Endodermal cell (in vitro differentiated cells): ENCODE data around the gene FDPS. TPM values are rescaled to one million over a fixed set of nuclear protein-coding genes. Genes with fewer than 3 reads are reported as not detected.
A peak's percentile ranks its signal among the peaks of the same experiment; 100 is the strongest.

Source experiments
- DNase-seq: peaks from one replicate; pipeline ENCODE4 v3.0.0-alpha.2; 2017
- H3K27ac ChIP-seq: 2 replicates; pipeline ENCODE4 v1.5.1; 2013; ENCODE audit warnings: mild to moderate bottlenecking, low read depth, low read length, moderate library complexity
- H3K27me3 ChIP-seq: 2 replicates; pipeline ENCODE4 v1.6.1; 2013; ENCODE audit warnings: mild to moderate bottlenecking, low read length, moderate library complexity; ENCODE audit not compliant: insufficient read depth, control insufficient read depth, poor library complexity, severe bottlenecking
- H3K36me3 ChIP-seq: 2 replicates; pipeline ENCODE4 v1.7.0; 2013; ENCODE audit warnings: mild to moderate bottlenecking, low read length, moderate library complexity; ENCODE audit not compliant: control insufficient read depth, insufficient read depth
- H3K4me1 ChIP-seq: one replicate; pipeline ENCODE4 v1.7.0; 2013; ENCODE audit warnings: low read length; ENCODE audit not compliant: control insufficient read depth, insufficient read depth
- H3K4me3 ChIP-seq: 2 replicates; pipeline ENCODE4 v1.5.1; 2013; ENCODE audit warnings: mild to moderate bottlenecking, low read length, moderate library complexity
- H3K9ac ChIP-seq: 2 replicates; pipeline ENCODE4 v1.6.1; 2013; ENCODE audit warnings: mild to moderate bottlenecking, low read length, moderate library complexity; ENCODE audit not compliant: poor library complexity, severe bottlenecking; ENCODE audit errors: extremely low read depth
- H3K9me3 ChIP-seq: 2 replicates; pipeline ENCODE4 v1.6.1; 2013; ENCODE audit warnings: mild to moderate bottlenecking, low read length, moderate library complexity; ENCODE audit not compliant: control insufficient read depth
- H3K27ac Mint-ChIP-seq: 2 replicates; pipeline ENCODE4 v1.8.0; 2020; ENCODE audit warnings: mixed read lengths
- H3K27me3 Mint-ChIP-seq: 2 replicates; pipeline ENCODE4 v1.8.0; 2021; ENCODE audit warnings: mild to moderate bottlenecking, mixed read lengths; ENCODE audit not compliant: insufficient read depth
- H3K36me3 Mint-ChIP-seq: 2 replicates; pipeline ENCODE4 v1.8.0; 2020; ENCODE audit warnings: low read depth, mixed read lengths
- H3K4me1 Mint-ChIP-seq: 2 replicates; pipeline ENCODE4 v1.8.0; 2020; ENCODE audit warnings: mixed read lengths
- H3K4me3 Mint-ChIP-seq: 2 replicates; pipeline ENCODE4 v1.8.0; 2020; ENCODE audit warnings: mild to moderate bottlenecking, moderate library complexity, mixed read lengths
- H3K9me3 Mint-ChIP-seq: 2 replicates; pipeline ENCODE4 v1.8.0; 2020; ENCODE audit warnings: mild to moderate bottlenecking, mixed read lengths
- WGBS, 2 experiments: methylation state at CpG; one replicate each; pipeline versions ENCODE4 v1.1.5 to v1.1.7; 2013; ENCODE audit warnings: missing lambda C conversion rate in 2 of 2, mixed read lengths in 1 of 2; ENCODE audit not compliant: insufficient coverage in 1 of 2, insufficient read length in 1 of 2; 5-methylcytosine and 5-hydroxymethylcytosine counted together
- total RNA-seq, 2 donors: library from RNA; stranded (reverse); fragmentation: NEBNext Ultra II Directional in 1 of 2; extraction: Animal tissue kit (Norgen Biotek cat#: 25700) in 1 of 2; gene quantifications; 2 replicates in 1 of 2; 3 replicates in 1 of 2; pipeline ENCODE4 v1.2.1, GENCODE V29; 2021
- TF ChIP-seq, protein P1 (sequence below): fragments of 200-600 bp; sonication (generic); conservative IDR thresholded peaks from 2 replicates; pipeline ENCODE4 v1.5.0; 2021; ENCODE audit warnings: antibody characterized with exemption, mild to moderate bottlenecking

FDPS gene
- total RNA-seq, 2 donors from 2014 or later: 247 to 250 TPM

DNA sequence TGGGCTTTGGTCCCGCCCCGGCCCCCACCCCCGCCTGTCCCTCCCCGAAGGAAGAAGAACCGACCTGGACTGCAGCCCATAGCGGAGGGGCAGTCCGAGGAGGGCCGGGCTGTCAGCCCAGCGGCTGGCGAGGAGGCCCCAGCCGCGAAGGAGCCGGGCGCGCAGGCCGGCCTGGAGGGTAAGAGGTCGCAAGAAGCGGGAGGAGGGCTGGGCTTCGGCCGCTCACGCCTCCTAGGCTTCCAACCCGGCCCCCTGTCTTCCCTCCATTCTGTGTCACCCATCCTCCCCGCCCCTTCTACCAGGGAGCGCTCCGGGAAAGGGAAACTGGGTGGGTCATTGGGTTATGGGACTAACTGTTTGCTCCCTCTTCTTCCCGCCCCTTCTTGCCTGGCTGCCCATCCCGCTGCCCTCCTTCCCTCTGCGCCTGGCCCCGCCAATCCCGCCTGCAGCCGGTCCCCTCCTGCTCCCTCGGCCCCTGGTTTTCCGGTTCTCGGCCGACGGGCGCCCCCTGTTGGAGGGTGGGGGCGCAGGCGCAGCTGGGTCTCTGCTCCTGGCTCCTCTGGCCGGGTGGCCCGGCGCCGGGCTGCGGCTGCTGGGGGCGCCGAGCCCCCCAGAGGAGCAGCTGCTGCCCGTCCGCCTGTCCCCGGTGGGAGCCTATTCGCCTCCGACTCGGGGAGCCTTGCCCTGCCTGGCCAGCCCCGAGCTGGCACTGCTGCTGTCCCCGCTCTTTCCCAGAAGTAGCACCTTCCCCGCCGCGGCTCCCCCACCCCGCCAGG, 14.5 kb downstream of the FDPS start:
- peak overlapping the region; percentile 86 for H3K27ac ChIP-seq
- Mint-ChIP-seq H3K27ac (peak overlapping the region; percentile 84), H3K4me3 (peak overlapping the region; percentile 90), H3K4me1 (peaks cover 31% of the 10 kb centered on the region), H3K36me3 (peaks cover 31% of the 10 kb centered on the region), H3K9me3 (no peaks in the 10 kb centered on the region), H3K27me3 (peaks cover 14% of the 10 kb centered on the region)
- no peaks in the 10 kb centered on the region for H3K27me3 ChIP-seq
- no peak overlapping the region for H3K9ac ChIP-seq
- no peaks in the 10 kb centered on the region for H3K9me3 ChIP-seq
- peak; percentile 98 for DNase-seq
- H3K4me1 ChIP-seq: peaks cover 17% of the 10 kb centered on the region
- peaks cover 45% of the 10 kb centered on the region for H3K36me3 ChIP-seq
- TF ChIP-seq, protein P1, sequence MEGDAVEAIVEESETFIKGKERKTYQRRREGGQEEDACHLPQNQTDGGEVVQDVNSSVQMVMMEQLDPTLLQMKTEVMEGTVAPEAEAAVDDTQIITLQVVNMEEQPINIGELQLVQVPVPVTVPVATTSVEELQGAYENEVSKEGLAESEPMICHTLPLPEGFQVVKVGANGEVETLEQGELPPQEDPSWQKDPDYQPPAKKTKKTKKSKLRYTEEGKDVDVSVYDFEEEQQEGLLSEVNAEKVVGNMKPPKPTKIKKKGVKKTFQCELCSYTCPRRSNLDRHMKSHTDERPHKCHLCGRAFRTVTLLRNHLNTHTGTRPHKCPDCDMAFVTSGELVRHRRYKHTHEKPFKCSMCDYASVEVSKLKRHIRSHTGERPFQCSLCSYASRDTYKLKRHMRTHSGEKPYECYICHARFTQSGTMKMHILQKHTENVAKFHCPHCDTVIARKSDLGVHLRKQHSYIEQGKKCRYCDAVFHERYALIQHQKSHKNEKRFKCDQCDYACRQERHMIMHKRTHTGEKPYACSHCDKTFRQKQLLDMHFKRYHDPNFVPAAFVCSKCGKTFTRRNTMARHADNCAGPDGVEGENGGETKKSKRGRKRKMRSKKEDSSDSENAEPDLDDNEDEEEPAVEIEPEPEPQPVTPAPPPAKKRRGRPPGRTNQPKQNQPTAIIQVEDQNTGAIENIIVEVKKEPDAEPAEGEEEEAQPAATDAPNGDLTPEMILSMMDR: peak; percentile 99
- peak overlapping the region; percentile 97 for H3K4me3 ChIP-seq
- WGBS, 2 experiments: 0% methylated on average over 58 of the region's 58 CpGs; no CpG with 5 or more reads in 1 of the 2 experiments

DNA sequence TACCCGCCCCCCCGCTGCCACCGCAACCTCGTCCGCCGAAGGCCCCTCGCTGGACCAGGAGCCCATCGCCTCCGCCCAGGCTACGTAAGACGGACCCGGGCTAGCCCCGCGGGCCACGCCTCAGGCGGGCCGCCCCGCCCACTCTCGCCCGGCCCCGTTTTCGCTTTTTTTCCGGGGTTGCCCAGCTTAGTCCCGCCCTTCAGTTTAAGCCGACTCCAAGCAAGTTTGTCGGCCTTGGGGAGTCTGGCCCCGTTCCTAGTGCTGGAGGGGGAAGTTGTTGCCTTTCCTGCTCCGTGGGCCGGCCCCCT, 15.0 kb downstream of the FDPS start:
- WGBS, 2 experiments: 0% methylated on average over 29 of the region's 29 CpGs; no CpG with 5 or more reads in 1 of the 2 experiments
- H3K27ac Mint-ChIP-seq: peak overlapping the region; percentile 84
- peak; percentile 96 for DNase-seq
- H3K4me1 Mint-ChIP-seq: peaks cover 31% of the 10 kb centered on the region
- TF ChIP-seq, protein P1: no peak
- H3K9ac ChIP-seq: peak overlapping the region; percentile 70
- H3K36me3 ChIP-seq: peaks cover 45% of the 10 kb centered on the region
- H3K27me3 ChIP-seq: no peaks in the 10 kb centered on the region
- no peaks in the 10 kb centered on the region for H3K9me3 Mint-ChIP-seq
- peak overlapping the region; percentile 97 for H3K4me3 ChIP-seq
- peaks cover 30% of the 10 kb centered on the region for H3K36me3 Mint-ChIP-seq
- peaks cover 17% of the 10 kb centered on the region for H3K4me1 ChIP-seq
- peaks cover 14% of the 10 kb centered on the region for H3K27me3 Mint-ChIP-seq
- peak overlapping the region; percentile 90 for H3K4me3 Mint-ChIP-seq
- no peaks in the 10 kb centered on the region for H3K9me3 ChIP-seq
- peak overlapping the region; percentile 86 for H3K27ac ChIP-seq

DNA sequence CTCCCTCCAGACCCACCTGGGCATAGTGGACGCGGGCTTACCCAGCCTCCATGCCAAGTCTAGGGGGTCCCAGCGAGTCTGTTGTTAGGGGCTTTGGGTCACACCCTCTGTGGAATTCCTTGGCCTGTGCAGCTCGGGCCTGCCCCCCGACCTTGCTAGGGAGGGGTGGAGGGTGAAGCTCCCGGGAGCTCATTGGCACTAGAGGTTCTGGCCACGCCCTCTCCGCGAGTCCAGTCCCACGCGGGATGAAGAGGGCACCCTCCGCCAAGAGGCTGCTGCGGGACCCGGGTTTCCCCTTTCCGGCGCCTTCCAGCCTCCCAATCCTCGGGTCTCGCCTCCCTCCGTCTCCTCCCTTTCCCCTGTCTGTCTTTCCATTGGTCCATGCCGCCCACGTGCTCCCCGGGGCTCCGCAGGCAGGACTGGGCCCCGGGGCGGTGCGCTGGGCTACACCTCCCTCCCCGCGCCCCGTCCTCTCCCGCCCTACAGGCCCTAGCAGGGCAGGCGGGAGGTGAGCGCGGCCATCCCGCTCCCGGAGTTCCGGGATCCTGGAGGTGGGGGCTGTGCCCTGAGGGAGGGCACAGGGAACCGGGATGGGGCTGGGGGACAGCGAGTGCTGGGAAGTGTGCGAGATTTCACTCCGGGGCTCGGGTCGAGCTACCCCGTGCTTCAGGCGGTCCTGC, 15.5 kb downstream of the FDPS start:
- Histone ChIP-seq H3K4me1 (peaks cover 17% of the 10 kb centered on the region), H3K9me3 (no peaks in the 10 kb centered on the region), H3K36me3 (peaks cover 44% of the 10 kb centered on the region), H3K27ac (peak overlapping the region; percentile 86), H3K9ac (peak overlapping the region; percentile 70), H3K4me3 (peak overlapping the region; percentile 97), H3K27me3 (no peaks in the 10 kb centered on the region)
- Mint-ChIP-seq H3K4me1 (peaks cover 31% of the 10 kb centered on the region), H3K27me3 (peaks cover 14% of the 10 kb centered on the region), H3K36me3 (peaks cover 26% of the 10 kb centered on the region), H3K9me3 (no peaks in the 10 kb centered on the region), H3K27ac (peak overlapping the region; percentile 84), H3K4me3 (peak overlapping the region; percentile 90)
- WGBS, 2 experiments: 0% methylated on average over 17 to 44 of the region's 44 CpGs
- peak; percentile 97 for DNase-seq
- TF ChIP-seq, protein P1: no peak
